GM12891 (cell line): ENCODE measurements around the gene SLC2A9.

ENCODE experiments used
- PAX5 ChIP-seq: IDR thresholded peaks from 2 replicates; pipeline ENCODE4 v1.6.1; 2011; ENCODE audit warnings: low read length, moderate library complexity, mild to moderate bottlenecking; ENCODE audit not compliant: insufficient read depth, severe bottlenecking
- POLR2A ChIP-seq: IDR thresholded peaks from 2 replicates; pipeline ENCODE4 v1.6.1; 2011; ENCODE audit warnings: low read depth, low read length, control low read depth
- POLR2AphosphoS5 ChIP-seq: IDR thresholded peaks from 2 replicates; pipeline ENCODE4 v1.6.1; 2011; ENCODE audit warnings: low read depth, low read length, control low read depth
- TAF1 ChIP-seq: IDR thresholded peaks from 2 replicates; pipeline ENCODE4 v1.6.1; 2011; ENCODE audit warnings: low read depth, low read length, control low read depth

DNA sequence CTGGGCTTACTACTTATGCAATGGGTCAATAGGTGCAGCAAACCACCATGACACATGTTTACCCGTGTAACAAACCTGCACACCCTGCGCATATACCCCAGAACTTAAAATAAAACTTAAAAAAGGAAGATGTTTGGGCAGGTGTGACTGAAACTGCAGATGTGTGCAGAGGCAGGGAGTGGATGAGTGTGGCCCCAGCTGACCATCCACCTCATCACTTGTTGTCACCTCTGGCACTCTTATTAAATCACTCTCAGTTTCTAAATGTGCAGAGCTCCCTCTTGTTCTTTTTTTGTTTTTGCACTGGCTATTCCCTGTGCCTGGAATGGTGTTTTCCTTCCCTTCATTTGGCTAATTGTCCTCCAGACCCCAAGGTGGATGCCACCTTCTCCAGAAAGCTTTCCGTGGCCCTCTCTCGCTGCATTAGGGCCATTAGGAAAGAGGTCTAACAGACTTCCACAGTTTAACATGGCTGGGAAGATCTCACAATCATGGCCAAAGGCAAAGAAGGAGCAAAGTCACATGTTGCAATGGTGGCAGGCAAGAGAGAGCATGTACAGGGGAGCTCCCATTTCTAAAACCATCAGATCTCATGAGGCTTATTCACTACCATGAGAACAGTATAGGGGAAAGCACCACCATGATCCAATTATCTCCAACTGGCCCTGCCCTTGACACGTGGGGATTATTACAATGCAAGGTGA is 58.5 kb downstream of the SLC2A9 start:
- TF ChIP-seq POLR2A: no peak
- no peak for TF ChIP-seq POLR2AphosphoS5
- no peak for TF ChIP-seq TAF1
- TF ChIP-seq PAX5: no peak
